ENCODE data around the gene NEURL3. TPM values are rescaled to one million over a fixed set of nuclear protein-coding genes. Genes with fewer than 3 reads are reported as not detected.

NEURL3 gene
- total RNA-seq, 2 donors from 2014 or later = 40.7 to 71.2 TPM

GRCh38 chr2:96529376-96530143 is 24.4 kb upstream of the NEURL3 start:
- peaks cover 18% of the 10 kb centered on the region for H3K4me1 ChIP-seq
- intact Hi-C loops (cut with DNase I) = no loop called here
- 76 to 78% methylated on average over 5 to 9 of the region's 9 CpGs for WGBS, 2 donors
- no peaks in the 10 kb centered on the region for H3K27me3 ChIP-seq
- no peak for TF ChIP-seq POLR2A (IDR thresholded peaks at IDR 0.05)
- TF ChIP-seq, protein P1, sequence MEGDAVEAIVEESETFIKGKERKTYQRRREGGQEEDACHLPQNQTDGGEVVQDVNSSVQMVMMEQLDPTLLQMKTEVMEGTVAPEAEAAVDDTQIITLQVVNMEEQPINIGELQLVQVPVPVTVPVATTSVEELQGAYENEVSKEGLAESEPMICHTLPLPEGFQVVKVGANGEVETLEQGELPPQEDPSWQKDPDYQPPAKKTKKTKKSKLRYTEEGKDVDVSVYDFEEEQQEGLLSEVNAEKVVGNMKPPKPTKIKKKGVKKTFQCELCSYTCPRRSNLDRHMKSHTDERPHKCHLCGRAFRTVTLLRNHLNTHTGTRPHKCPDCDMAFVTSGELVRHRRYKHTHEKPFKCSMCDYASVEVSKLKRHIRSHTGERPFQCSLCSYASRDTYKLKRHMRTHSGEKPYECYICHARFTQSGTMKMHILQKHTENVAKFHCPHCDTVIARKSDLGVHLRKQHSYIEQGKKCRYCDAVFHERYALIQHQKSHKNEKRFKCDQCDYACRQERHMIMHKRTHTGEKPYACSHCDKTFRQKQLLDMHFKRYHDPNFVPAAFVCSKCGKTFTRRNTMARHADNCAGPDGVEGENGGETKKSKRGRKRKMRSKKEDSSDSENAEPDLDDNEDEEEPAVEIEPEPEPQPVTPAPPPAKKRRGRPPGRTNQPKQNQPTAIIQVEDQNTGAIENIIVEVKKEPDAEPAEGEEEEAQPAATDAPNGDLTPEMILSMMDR (IDR thresholded peaks at IDR 0.05) = no peak
- H3K36me3 ChIP-seq (replicated peaks in 1 of 2; ENCODE audit: insufficient read depth in 1 of 2, low read depth in 2 of 2) = no peaks in the 10 kb centered on the region
- no peak for DNase-seq
- no peak overlapping the region for H3K27ac ChIP-seq
- no peaks in the 10 kb centered on the region for H3K9me3 ChIP-seq
- H3K4me3 ChIP-seq = no peak overlapping the region
- ATAC-seq = no peak

- Histone ChIP-seq H3K36me3 (replicated peaks in 1 of 2; ENCODE audit: insufficient read depth in 1 of 2, low read depth in 2 of 2) (no peaks in the 10 kb centered on the region), H3K27me3 (no peaks in the 10 kb centered on the region), H3K4me3 (no peak overlapping the region), H3K27ac (peak overlapping the region in 2 of 4 donors; percentile 34 to 56), H3K4me1 (peaks cover 18% of the 10 kb centered on the region), H3K9me3 (no peaks in the 10 kb centered on the region)
- intact Hi-C loops (cut with DNase I) = no loop called here
- 77 to 84% methylated on average over 7 to 8 of the region's 8 CpGs for WGBS, 2 donors
- TF ChIP-seq, protein P1 (IDR thresholded peaks at IDR 0.05) = no peak
- no peak for TF ChIP-seq POLR2A (IDR thresholded peaks at IDR 0.05)
- ATAC-seq (no peak), DNase-seq (no peak)
These were observed 23.7 kb upstream of the NEURL3 start for GRCh38 chr2:96528700-96529375.

DNA sequence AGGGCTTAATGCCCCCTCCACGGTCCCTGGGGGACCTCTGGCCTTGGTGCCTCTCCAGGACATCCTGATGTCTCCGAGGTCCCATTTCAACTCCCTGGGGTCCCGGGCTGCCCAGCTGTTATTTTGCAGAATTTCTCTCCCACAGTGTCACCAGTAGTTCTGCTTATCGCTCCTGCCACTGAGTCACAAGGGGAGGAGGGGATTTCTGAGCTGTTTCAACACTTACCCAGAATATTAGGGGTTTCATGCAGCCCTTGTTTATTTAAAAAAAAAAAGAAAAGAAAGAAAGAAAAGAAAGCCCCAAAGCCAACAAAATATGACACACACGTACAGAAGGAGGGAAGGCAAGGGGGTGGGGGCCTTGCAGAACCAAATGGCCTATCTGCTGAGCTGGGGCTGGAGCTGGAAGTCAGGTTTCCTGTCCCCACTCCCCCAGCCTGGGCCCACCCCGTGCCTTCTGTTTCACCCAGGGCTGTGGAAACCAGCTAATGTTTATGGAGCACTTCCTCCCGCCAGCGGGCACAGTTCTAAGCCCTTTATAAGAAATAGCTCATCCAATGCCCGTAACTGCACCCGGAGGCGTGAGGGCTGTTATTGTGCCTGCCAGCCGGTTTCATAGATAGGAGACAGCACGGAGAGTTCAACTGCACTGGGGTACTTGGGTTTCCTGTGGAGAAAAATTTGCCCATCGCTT is 23.0 kb upstream of the NEURL3 start:
- Histone ChIP-seq H3K9me3 (no peaks in the 10 kb centered on the region), H3K27ac (peak overlapping the region in 3 of 4 donors; percentile 34 to 56 (median 52)), H3K36me3 (replicated peaks in 1 of 2; ENCODE audit: insufficient read depth in 1 of 2, low read depth in 2 of 2) (no peaks in the 10 kb centered on the region), H3K4me3 (no peak overlapping the region), H3K27me3 (no peaks in the 10 kb centered on the region), H3K4me1 (peaks cover 17% of the 10 kb centered on the region)
- intact Hi-C loops (cut with DNase I) = no loop called here
- no peak for ATAC-seq
- TF ChIP-seq, protein P1 (IDR thresholded peaks at IDR 0.05) = no peak
- TF ChIP-seq POLR2A (IDR thresholded peaks at IDR 0.05) = no peak
- WGBS, 2 donors = 58 to 77% methylated on average over 13 to 14 of the region's 14 CpGs
- peak in 2 of 4 donors; percentile 34 to 43 for DNase-seq

GRCh38 chr2:96527286-96528005 is 22.3 kb upstream of the NEURL3 start:
- WGBS, 2 donors = 14 to 16% methylated on average over 19 to 50 of the region's 51 CpGs
- DNase-seq (no peak), ATAC-seq (no peak)
- no peaks in the 10 kb centered on the region for H3K27me3 ChIP-seq
- intact Hi-C loops (cut with DNase I) = no loop called here
- no peak for TF ChIP-seq POLR2A (IDR thresholded peaks at IDR 0.05)
- TF ChIP-seq, protein P1 (IDR thresholded peaks at IDR 0.05) = no peak
- peaks cover 10% of the 10 kb centered on the region for H3K4me1 ChIP-seq
- H3K4me3 ChIP-seq = peak overlapping the region in 1 of 2 donors; percentile 18
- peak overlapping the region in 2 of 4 donors; percentile 52 to 56 for H3K27ac ChIP-seq
- H3K36me3 ChIP-seq (replicated peaks in 1 of 2; ENCODE audit: insufficient read depth in 1 of 2, low read depth in 2 of 2) = no peaks in the 10 kb centered on the region
- no peaks in the 10 kb centered on the region for H3K9me3 ChIP-seq
